IMR-90 (cell line): ENCODE measurements around the gene PLD3. TPM values are rescaled to one million over a fixed set of nuclear protein-coding genes. Genes with fewer than 3 reads are reported as not detected.

Experiments used
- ATAC-seq: fragments of 200-7000 bp; cut with Tn5 transposase; 2 replicates; pipeline ENCODE4 v1.9.1; 2020; ENCODE audit warnings: low read depth, mild to moderate bottlenecking, moderate library complexity
- BruUV-seq: library from RNA; stranded (reverse); fragments of 400-500 nt; replicated peaks from 2 replicates; lab custom pipeline; 2021; lab: Mats Ljungman, UMichigan
- CTCF ChIA-PET: fragments of 300-600 bp; formaldehyde crosslinking; extraction: SDS; loops from one replicate; lab custom pipeline; 2021; ENCODE audit warnings: antibody characterized with exemption; lab: Yijun Ruan, JAX
- POLR2A ChIA-PET: fragments of 300-600 bp; sonication (Branson Sonifier 250); formaldehyde crosslinking; loops from one replicate; lab custom pipeline; 2022; ENCODE audit warnings: antibody characterized with exemption; ENCODE audit not compliant: unreplicated experiment; lab: Charles Lee
- DNase-seq: peaks from one replicate; pipeline ENCODE4 v3.0.0; 2013
- H2AFZ ChIP-seq: replicated peaks from 2 replicates; pipeline ENCODE3; 2013; ENCODE audit warnings: low read length, mild to moderate bottlenecking; ENCODE audit not compliant: poor library complexity
- H2AK5ac ChIP-seq: 2 replicates; pipeline ENCODE4 v1.6.1; 2013; ENCODE audit warnings: low read depth, low read length, inconsistent platforms
- H2AK9ac ChIP-seq: replicated peaks from 2 replicates; pipeline ENCODE3; 2013; ENCODE audit warnings: mild to moderate bottlenecking, low read depth, low read length, moderate library complexity; ENCODE audit not compliant: poor library complexity
- H2BK120ac ChIP-seq: 2 replicates; pipeline ENCODE4 v1.6.1; 2013; ENCODE audit warnings: low read depth, low read length, inconsistent platforms
- H2BK15ac ChIP-seq: 3 replicates; pipeline ENCODE4 v1.6.1; 2013; ENCODE audit warnings: low read depth, low read length, inconsistent platforms
- H2BK20ac ChIP-seq: 2 replicates; pipeline ENCODE4 v1.6.1; 2013; ENCODE audit warnings: low read depth, mild to moderate bottlenecking, inconsistent platforms, low read length, moderate library complexity
- H2BK5ac ChIP-seq: 2 replicates; pipeline ENCODE4 v1.6.1; 2013; ENCODE audit warnings: mild to moderate bottlenecking, low read depth, low read length, inconsistent platforms; ENCODE audit not compliant: poor library complexity, severe bottlenecking
- H3K14ac ChIP-seq: replicated peaks from 2 replicates; pipeline ENCODE4 v1.6.1; 2013; ENCODE audit warnings: low read depth, low read length, inconsistent platforms
- H3K18ac ChIP-seq: 2 replicates; pipeline ENCODE4 v1.6.1; 2013; ENCODE audit warnings: low read depth, low read length, control low read depth
- H3K23ac ChIP-seq: 2 replicates; pipeline ENCODE4 v1.6.1; 2013; ENCODE audit warnings: low read depth, low read length, inconsistent platforms
- H3K27ac ChIP-seq: 2 replicates; pipeline ENCODE4 v1.5.1; 2013; ENCODE audit warnings: mild to moderate bottlenecking, control low read depth, low read length; ENCODE audit not compliant: insufficient read depth
- H3K27me3 ChIP-seq: 2 replicates; pipeline ENCODE4 v1.6.1; 2013; ENCODE audit warnings: low read length; ENCODE audit not compliant: control insufficient read depth, insufficient read depth
- H3K36me3 ChIP-seq: 2 replicates; pipeline ENCODE4 v1.6.1; 2013; ENCODE audit warnings: low read length, mixed read lengths; ENCODE audit not compliant: control insufficient read depth, insufficient read depth
- H3K4ac ChIP-seq: 2 replicates; pipeline ENCODE4 v1.6.1; 2013; ENCODE audit warnings: low read depth, low read length, inconsistent platforms
- H3K4me1 ChIP-seq: 2 replicates; pipeline ENCODE4 v1.6.1; 2013; ENCODE audit warnings: low read length, mixed read lengths; ENCODE audit not compliant: control insufficient read depth, insufficient read depth
- H3K4me2 ChIP-seq: 2 replicates; pipeline ENCODE4 v1.6.1; 2013; ENCODE audit warnings: low read depth, mild to moderate bottlenecking, control low read depth, low read length, moderate library complexity
- H3K4me3 ChIP-seq: 2 replicates; pipeline ENCODE4 v1.5.1; 2013; ENCODE audit warnings: low read depth, mild to moderate bottlenecking, control low read depth, low read length, moderate library complexity; ENCODE audit not compliant: insufficient read depth
- H3K56ac ChIP-seq: 2 replicates; pipeline ENCODE4 v1.6.1; 2013; ENCODE audit warnings: low read length, inconsistent platforms; ENCODE audit not compliant: insufficient read depth; ENCODE audit errors: extremely low read depth
- H3K79me1 ChIP-seq, 2 experiments: 2 replicates each; pipeline ENCODE4 v1.6.1; 2013; ENCODE audit warnings: low read length in 2 of 2, inconsistent platforms in 1 of 2, low read depth in 1 of 2
- H3K9ac ChIP-seq: 2 replicates; pipeline ENCODE4 v1.6.1; 2013; ENCODE audit warnings: low read depth, low read length, control low read depth
- H3K9me1 ChIP-seq: 2 replicates; pipeline ENCODE4 v1.6.1; 2013; ENCODE audit warnings: low read length, inconsistent platforms; ENCODE audit not compliant: insufficient read depth
- H3K9me3 ChIP-seq: 2 replicates; pipeline ENCODE4 v1.6.1; 2013; ENCODE audit warnings: low read length; ENCODE audit not compliant: control insufficient read depth, insufficient read depth
- H4K20me1 ChIP-seq: 2 replicates; pipeline ENCODE4 v1.6.1; 2013; ENCODE audit warnings: low read length, inconsistent platforms; ENCODE audit not compliant: insufficient read depth
- H4K5ac ChIP-seq: 2 replicates; pipeline ENCODE4 v1.6.1; 2013; ENCODE audit warnings: mild to moderate bottlenecking, low read depth, low read length, control low read depth
- H4K8ac ChIP-seq, 2 experiments: 2 replicates each; pipeline ENCODE4 v1.6.1; 2013; ENCODE audit warnings: low read depth in 2 of 2, low read length in 2 of 2, control low read depth in 1 of 2, inconsistent platforms in 1 of 2
- H4K91ac ChIP-seq: 2 replicates; pipeline ENCODE4 v1.6.1; 2013; ENCODE audit warnings: low read depth, low read length, inconsistent platforms; ENCODE audit not compliant: insufficient read depth
- BHLHE40 ChIP-seq: fragments of 150-350 bp; IDR thresholded peaks from 2 replicates; pipeline ENCODE4 v1.6.1; 2016; ENCODE audit warnings: mild to moderate bottlenecking, low read depth, low read length
- CEBPB ChIP-seq: IDR thresholded peaks from 2 replicates; pipeline ENCODE4 v1.6.1; 2012; ENCODE audit warnings: low read depth, low read length, improper control_type of control experiment
- MXI1 ChIP-seq: IDR thresholded peaks from 2 replicates; pipeline ENCODE4 v1.6.1; 2012; ENCODE audit warnings: low read depth, mild to moderate bottlenecking, low read length, moderate library complexity, borderline replicate concordance
- NFE2L2 ChIP-seq: fragments of 150-350 bp; IDR thresholded peaks from 2 replicates; pipeline ENCODE4 v1.6.1; 2016; ENCODE audit warnings: low read depth, mild to moderate bottlenecking, low read length
- POLR2A ChIP-seq: IDR thresholded peaks from 2 replicates; pipeline ENCODE4 v1.6.1; 2012; ENCODE audit warnings: mild to moderate bottlenecking, low read depth, low read length
- RAD21 ChIP-seq: IDR thresholded peaks from 2 replicates; pipeline ENCODE4 v1.6.1; 2012; ENCODE audit warnings: low read length, improper control_type of control experiment
- RCOR1 ChIP-seq: IDR thresholded peaks from 2 replicates; pipeline ENCODE4 v1.6.1; 2012; ENCODE audit warnings: mild to moderate bottlenecking, low read length, improper control_type of control experiment; ENCODE audit not compliant: insufficient replicate concordance
- RFX5 ChIP-seq: IDR thresholded peaks from 2 replicates; pipeline ENCODE4 v1.8.0; 2012; ENCODE audit warnings: low read depth, mild to moderate bottlenecking, low read length, moderate library complexity
- WGBS, 2 experiments: methylation state at CpG; one replicate each; pipeline versions ENCODE4 v1.1.5 to v1.1.7; 2013; ENCODE audit warnings: missing lambda C conversion rate in 2 of 2; ENCODE audit not compliant: insufficient read length in 1 of 2; ENCODE audit errors: extremely low coverage in 2 of 2; 5-methylcytosine and 5-hydroxymethylcytosine counted together
- dilution Hi-C: fragments of 300-500 bp; cut with HindIII; formaldehyde crosslinking; loops from one replicate; pipeline ENCODE4 v1.14.3; 2018; ENCODE audit warnings: low sequenced_read_pairs; ENCODE audit not compliant: unreplicated experiment
- in situ Hi-C: fragments of 300-500 bp; cut with MboI; formaldehyde crosslinking; loops from 3 replicates; pipeline ENCODE4 v1.14.3; 2019; ENCODE audit warnings: low sequenced_read_pairs, inconsistent platforms, mixed read lengths
- intact Hi-C: fragments of 100-400 bp; cut with micrococcal nuclease; formaldehyde crosslinking; loops from 2 replicates; pipeline ENCODE4 v1.10.0; 2022
- polyA plus RNA-seq, 3 experiments: library from polyadenylated mRNA; depleted of rRNA; stranded (reverse); fragments of >200 nt; gene quantifications; 2 replicates each; pipeline ENCODE4 v1.2.3, GENCODE V29; 2012; ENCODE audit warnings: low replicate concordance in 1 of 3
- total RNA-seq: library from RNA; depleted of rRNA; stranded (reverse); fragments of >200 nt; gene quantifications from 2 replicates; pipeline ENCODE4 v1.2.3, GENCODE V29; 2012
- TF ChIP-seq, protein P1 (sequence below): conservative IDR thresholded peaks from 2 replicates; pipeline ENCODE4 v1.5.1; 2012; ENCODE audit warnings: mild to moderate bottlenecking, low read depth, low read length, improper control_type of control experiment

The PLD3 gene
- total and polyA plus RNA-seq, 2 of the 4 experiments (the other 2 are of a cell fraction), result 117 to 665 TPM

DNA sequence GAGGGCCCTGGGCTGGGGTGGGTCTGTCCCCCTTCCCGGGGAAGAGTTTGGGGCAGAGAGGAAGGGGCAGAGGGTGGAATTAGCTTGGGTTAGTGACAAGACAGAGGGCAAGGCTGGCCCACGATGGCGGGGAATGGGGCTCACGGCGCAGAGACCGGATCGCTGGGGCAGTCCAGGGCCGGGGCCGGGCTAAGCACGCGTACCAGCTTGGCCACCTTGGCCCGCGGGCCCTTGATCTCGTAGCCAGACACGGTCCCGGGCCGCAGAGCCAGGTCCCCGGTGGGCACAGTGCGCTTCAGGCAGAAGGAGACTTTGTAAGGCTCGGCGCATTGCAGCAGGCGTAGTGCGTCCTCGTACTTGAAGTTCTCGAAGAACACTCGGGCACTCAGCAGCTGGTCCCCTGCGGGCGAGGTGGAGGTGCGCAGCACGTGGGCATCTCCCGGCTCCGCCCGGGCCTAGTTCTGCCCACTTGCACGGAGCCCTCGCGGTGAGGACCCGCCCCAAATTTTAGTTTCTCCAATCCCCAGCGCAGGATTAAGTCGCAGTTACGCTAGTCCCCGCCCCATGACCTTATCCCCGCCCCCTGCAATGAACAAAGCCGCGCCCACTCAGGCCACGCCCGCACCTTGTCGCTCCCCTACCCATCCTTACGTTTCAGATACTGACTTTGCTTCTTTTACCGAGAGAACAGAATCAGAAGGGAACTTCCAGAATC is 50.1 kb downstream of the PLD3 start:
- Histone ChIP-seq H4K5ac (no peak overlapping the region), H3K18ac (no peak overlapping the region), H3K27me3 (no peaks in the 10 kb centered on the region), H3K4me2 (no peak overlapping the region), H3K27ac (no peak overlapping the region), H3K4me3 (no peak overlapping the region), H4K20me1 (no peaks in the 10 kb centered on the region), H3K14ac (no peak overlapping the region), H2BK15ac (no peak overlapping the region; the same call in 2 of the 3 replicates), H2AFZ (peak overlapping the region; percentile 65), H2AK5ac (no peak overlapping the region), H3K36me3 (no peaks in the 10 kb centered on the region), H3K4me1 (no peaks in the 10 kb centered on the region; the same call in 1 of the 2 replicates), H2BK5ac (no peak overlapping the region), H4K8ac (no peak overlapping the region), H3K9ac (no peak overlapping the region), H3K56ac (no peak overlapping the region), H2BK20ac (no peak overlapping the region), H3K4ac (no peak overlapping the region), H3K9me3 (no peaks in the 10 kb centered on the region), H2BK120ac (no peak overlapping the region), H3K23ac (no peak overlapping the region), H3K9me1 (no peaks in the 10 kb centered on the region), H3K79me1 (peaks cover 0 to 10% of the 10 kb centered on the region in 2 experiments; a peak in 1 of 4 replicates), H4K91ac (no peak overlapping the region), H2AK9ac (no peak overlapping the region)
- ChIA-PET CTCF (no interaction called here), POLR2A (no interaction called here)
- ATAC-seq, result no peak
- intact Hi-C loops, result no loop called here
- in situ Hi-C loops, result no loop called here
- WGBS, 2 experiments, result 51% methylated on average over 36 of the region's 49 CpGs; no CpG with 5 or more reads in 1 of the 2 experiments
- DNase-seq, result no peak
- dilution Hi-C loops, result no loop called here
- BruUV-seq, result no TSS peak
- TF ChIP-seq RCOR1, result no peak
- TF ChIP-seq, protein P1, sequence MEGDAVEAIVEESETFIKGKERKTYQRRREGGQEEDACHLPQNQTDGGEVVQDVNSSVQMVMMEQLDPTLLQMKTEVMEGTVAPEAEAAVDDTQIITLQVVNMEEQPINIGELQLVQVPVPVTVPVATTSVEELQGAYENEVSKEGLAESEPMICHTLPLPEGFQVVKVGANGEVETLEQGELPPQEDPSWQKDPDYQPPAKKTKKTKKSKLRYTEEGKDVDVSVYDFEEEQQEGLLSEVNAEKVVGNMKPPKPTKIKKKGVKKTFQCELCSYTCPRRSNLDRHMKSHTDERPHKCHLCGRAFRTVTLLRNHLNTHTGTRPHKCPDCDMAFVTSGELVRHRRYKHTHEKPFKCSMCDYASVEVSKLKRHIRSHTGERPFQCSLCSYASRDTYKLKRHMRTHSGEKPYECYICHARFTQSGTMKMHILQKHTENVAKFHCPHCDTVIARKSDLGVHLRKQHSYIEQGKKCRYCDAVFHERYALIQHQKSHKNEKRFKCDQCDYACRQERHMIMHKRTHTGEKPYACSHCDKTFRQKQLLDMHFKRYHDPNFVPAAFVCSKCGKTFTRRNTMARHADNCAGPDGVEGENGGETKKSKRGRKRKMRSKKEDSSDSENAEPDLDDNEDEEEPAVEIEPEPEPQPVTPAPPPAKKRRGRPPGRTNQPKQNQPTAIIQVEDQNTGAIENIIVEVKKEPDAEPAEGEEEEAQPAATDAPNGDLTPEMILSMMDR, result no peak
- no peak for TF ChIP-seq RFX5
- TF ChIP-seq POLR2A, result no peak
- no peak for TF ChIP-seq NFE2L2
- TF ChIP-seq BHLHE40, result no peak
- TF ChIP-seq CEBPB, result no peak
- TF ChIP-seq MXI1, result no peak
- TF ChIP-seq RAD21, result no peak
